ENCODE measurements around the gene STOML3. TPM values are rescaled to one million over a fixed set of nuclear protein-coding genes. Genes with fewer than 3 reads are reported as not detected.

The STOML3 gene
- total and polyA plus RNA-seq, 9 donors, result 0.04 to 0.31 (median 0.19) TPM

DNA sequence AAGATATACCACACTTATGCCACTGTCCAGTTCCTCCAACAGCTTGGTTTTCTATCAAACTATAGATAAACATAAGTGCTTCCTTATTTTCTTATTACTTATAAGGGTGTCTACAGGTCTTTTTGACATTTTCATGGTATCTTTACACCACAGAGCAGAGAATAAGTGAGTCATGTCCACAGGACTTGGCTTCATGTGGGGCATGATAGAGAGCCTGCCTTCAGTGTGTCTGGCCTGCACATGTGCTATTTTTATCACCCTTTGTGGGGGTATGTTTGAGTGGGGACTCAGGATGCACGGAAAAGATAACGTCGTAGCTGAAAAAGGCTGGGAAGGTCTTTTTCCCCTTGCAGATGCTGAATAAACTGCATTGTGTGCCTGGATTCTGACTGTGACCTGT is 8.1 kb upstream of the STOML3 start:
- Histone ChIP-seq H3K9me3 (replicated peaks; ENCODE audit: control insufficient read depth, low read depth, low read length) (no peaks in the 10 kb centered on the region), H3K27me3 (ENCODE audit: control insufficient read depth, insufficient read depth, low read length) (no peaks in the 10 kb centered on the region), H3K4me3 (ENCODE audit: low read length) (no peak overlapping the region), H3K36me3 (ENCODE audit: control insufficient read depth, insufficient read depth, low read length) (no peaks in the 10 kb centered on the region), H3K4me1 (ENCODE audit: control insufficient read depth, insufficient read depth, low read length) (no peaks in the 10 kb centered on the region), H3K27ac (ENCODE audit: low read length) (no peak overlapping the region)
- DNase-seq, result no peak
- WGBS (ENCODE audit: insufficient coverage), result 82% methylated on average over 3 of the region's 3 CpGs

DNA sequence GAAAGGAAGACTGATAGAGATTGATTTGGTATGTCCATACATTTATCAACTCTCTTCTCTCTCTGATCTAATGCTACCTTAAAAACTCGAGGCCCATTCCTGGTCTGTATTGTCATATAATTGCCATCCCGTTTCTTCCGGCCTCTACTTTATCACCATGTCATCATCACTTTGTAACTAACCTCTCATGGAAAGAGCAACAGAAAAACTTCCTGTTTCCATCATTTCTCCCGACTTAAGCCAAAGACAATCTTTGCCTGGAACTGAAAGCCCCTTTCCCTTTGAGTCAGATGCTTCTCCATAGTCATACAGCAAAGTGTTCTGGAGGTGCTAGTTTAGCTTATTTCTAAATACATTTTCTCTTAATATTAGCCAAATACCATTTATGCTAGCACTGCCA is 2.8 kb upstream of the STOML3 start:
- no peaks in the 10 kb centered on the region for H3K9me3 ChIP-seq (replicated peaks; ENCODE audit: control insufficient read depth, low read depth, low read length)
- no peaks in the 10 kb centered on the region for H3K27me3 ChIP-seq (ENCODE audit: control insufficient read depth, insufficient read depth, low read length)
- H3K36me3 ChIP-seq (ENCODE audit: control insufficient read depth, insufficient read depth, low read length), result no peaks in the 10 kb centered on the region
- H3K27ac ChIP-seq (ENCODE audit: low read length), result no peak overlapping the region
- H3K4me3 ChIP-seq (ENCODE audit: low read length), result no peak overlapping the region
- WGBS (ENCODE audit: insufficient coverage), result 42% methylated on average over 3 of the region's 4 CpGs
- no peak for DNase-seq
- no peaks in the 10 kb centered on the region for H3K4me1 ChIP-seq (ENCODE audit: control insufficient read depth, insufficient read depth, low read length)

DNA sequence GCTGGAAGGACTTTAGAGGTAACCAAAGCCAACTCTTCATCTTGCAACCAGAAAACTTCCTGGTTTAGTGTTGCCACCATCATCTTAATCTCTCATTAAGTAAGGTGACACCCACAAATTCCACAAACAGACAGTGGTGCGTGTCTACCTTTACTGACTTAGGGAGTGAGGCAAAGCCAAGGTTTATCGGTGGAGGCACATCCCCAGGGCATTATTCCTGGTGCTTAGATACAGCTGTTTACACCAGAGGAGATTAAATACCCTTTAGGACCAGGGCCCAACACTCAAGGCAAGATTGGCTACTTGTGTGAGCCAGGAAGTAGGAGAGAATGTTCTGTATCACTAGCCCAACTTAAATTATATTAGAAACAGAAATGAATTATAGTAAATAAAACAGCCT is 9.5 kb downstream of the STOML3 start:
- DNase-seq, result peak; percentile 4
- Histone ChIP-seq H3K27me3 (ENCODE audit: control insufficient read depth, insufficient read depth, low read length) (no peaks in the 10 kb centered on the region), H3K4me3 (ENCODE audit: low read length) (no peak overlapping the region), H3K27ac (ENCODE audit: low read length) (peak overlapping the region; percentile 88), H3K4me1 (ENCODE audit: control insufficient read depth, insufficient read depth, low read length) (peaks cover 15% of the 10 kb centered on the region), H3K36me3 (ENCODE audit: control insufficient read depth, insufficient read depth, low read length) (no peaks in the 10 kb centered on the region), H3K9me3 (replicated peaks; ENCODE audit: control insufficient read depth, low read depth, low read length) (peaks cover 3% of the 10 kb centered on the region)
- 80% methylated on average over 1 of the region's 2 CpGs for WGBS (ENCODE audit: insufficient coverage)

DNA sequence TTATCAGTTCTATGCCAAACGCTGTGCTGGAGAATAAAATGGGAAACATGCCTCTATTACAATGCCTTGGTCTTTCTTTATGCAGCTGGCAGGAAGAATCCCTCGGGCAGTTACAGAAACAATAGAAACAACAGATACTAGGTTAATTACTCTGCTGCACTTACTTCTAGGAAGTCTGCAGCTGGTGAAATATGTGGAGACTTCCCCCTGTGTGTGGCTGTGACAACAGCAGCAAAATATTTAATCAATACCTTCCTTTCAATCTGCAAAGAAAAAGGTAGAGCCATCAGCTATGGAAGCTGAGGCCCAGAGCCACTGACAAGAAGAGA is 9.9 kb downstream of the STOML3 start:
- Histone ChIP-seq H3K27ac (ENCODE audit: low read length) (peak overlapping the region; percentile 88), H3K4me3 (ENCODE audit: low read length) (no peak overlapping the region), H3K36me3 (ENCODE audit: control insufficient read depth, insufficient read depth, low read length) (no peaks in the 10 kb centered on the region), H3K9me3 (replicated peaks; ENCODE audit: control insufficient read depth, low read depth, low read length) (peaks cover 3% of the 10 kb centered on the region), H3K4me1 (ENCODE audit: control insufficient read depth, insufficient read depth, low read length) (peaks cover 15% of the 10 kb centered on the region), H3K27me3 (ENCODE audit: control insufficient read depth, insufficient read depth, low read length) (no peaks in the 10 kb centered on the region)
- no CpG with 5 or more reads among the region's 2 CpGs for WGBS (ENCODE audit: insufficient coverage)
- DNase-seq, result peak; percentile 32

DNA sequence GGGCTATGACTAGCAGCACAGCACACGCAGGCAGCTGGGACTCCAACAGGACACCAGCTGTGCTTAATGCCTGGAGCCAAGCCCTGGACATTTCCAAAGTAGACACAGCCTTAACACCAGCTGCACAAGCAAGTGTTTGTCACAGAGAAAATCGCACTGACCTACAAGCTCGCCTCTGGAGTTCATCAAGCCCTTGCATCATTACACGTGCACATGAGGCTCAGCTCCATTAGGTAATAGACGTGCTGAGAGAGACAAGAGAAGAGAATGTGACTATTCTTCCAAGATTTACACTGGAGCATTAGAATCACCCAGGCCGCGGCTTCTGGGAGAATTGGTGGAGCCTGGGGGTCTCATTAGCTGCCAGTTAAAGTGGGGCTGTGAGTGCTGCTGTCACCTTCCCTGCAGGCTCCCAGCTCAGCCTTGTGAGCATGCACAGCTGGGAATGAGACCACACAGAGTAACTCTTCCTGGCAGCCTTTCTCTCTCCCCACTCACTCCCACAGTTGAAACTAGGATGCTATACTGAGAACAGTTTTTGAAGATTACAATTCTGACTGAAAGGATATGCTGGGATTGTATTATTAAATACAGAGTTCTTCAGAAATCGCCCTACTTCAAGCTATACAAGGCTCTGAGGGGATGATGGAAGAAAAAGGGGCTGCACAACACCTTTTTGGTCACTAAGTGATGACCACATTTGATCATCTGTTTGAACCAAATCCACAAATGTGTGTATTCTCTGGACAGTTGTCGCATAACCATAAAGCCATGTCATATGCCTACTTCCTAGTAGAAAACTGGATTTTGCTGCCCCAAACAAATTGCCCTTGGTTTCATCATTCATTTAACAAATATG is 10.5 kb downstream of the STOML3 start:
- peak; percentile 98 for DNase-seq
- H3K9me3 ChIP-seq (replicated peaks; ENCODE audit: control insufficient read depth, low read depth, low read length), result peaks cover 3% of the 10 kb centered on the region
- 33% methylated on average over 2 of the region's 9 CpGs for WGBS (ENCODE audit: insufficient coverage)
- no peaks in the 10 kb centered on the region for H3K36me3 ChIP-seq (ENCODE audit: control insufficient read depth, insufficient read depth, low read length)
- H3K27me3 ChIP-seq (ENCODE audit: control insufficient read depth, insufficient read depth, low read length), result no peaks in the 10 kb centered on the region
- peak overlapping the region; percentile 88 for H3K27ac ChIP-seq (ENCODE audit: low read length)
- H3K4me3 ChIP-seq (ENCODE audit: low read length), result no peak overlapping the region
- peaks cover 15% of the 10 kb centered on the region for H3K4me1 ChIP-seq (ENCODE audit: control insufficient read depth, insufficient read depth, low read length)

DNA sequence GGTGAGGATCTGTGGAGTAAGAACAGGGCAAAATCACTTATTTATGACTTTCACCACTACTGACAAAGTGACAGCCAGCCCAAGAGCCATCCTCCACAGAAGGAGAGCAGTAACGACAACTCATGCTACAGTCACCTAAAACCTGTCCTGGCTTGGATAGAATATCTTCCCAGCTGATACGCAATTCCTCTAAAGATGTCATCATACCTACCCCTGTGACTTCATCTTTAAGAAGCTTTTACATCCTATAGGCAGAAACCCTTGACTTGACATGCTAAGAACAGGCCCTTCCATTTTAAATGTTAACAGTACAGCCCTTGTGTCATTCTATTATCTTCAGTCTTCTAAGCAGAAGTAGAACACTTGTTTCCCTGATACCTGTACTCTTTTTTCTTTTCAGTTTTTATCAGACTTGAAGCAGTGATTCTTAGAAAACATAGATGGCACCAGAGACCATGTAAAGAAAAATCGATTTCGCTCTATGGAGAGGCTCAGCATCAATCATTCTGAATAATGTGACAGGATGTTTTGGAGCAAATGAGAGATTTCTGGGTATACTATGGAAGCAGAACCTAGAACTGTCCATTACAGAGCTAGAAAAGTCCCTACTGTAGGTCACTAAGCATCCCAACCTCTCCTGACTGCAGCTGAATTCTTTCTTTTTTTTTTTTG is 20.1 kb downstream of the STOML3 start:
- DNase-seq, result no peak
- H3K36me3 ChIP-seq (ENCODE audit: control insufficient read depth, insufficient read depth, low read length), result no peaks in the 10 kb centered on the region

DNA sequence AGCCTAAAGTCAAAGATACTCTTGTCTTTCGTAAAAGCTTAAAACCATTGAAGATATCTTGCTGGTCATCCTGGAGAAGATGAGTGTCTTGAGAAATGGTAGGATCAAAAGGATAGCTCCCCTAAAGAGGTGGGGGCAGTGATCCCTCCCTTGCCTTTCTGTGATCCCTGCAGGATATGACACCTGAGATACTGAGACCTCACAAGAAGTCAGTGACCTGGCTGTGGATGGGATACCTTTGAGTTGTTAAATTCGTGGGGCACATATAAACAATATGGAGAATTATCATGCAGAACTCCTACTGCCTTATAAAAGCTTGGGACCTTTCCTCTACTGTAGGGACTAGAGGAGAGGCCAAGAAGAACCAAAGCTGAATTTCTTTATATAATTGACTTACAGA is 21.4 kb downstream of the STOML3 start:
- no CpG with 5 or more reads among the region's 2 CpGs for WGBS (ENCODE audit: insufficient coverage)

More for the DNA sequence above, 20.1 kb downstream of the STOML3 start:
- Histone ChIP-seq H3K4me1 (ENCODE audit: control insufficient read depth, insufficient read depth, low read length) (no peaks in the 10 kb centered on the region), H3K4me3 (ENCODE audit: low read length) (no peak overlapping the region), H3K9me3 (replicated peaks; ENCODE audit: control insufficient read depth, low read depth, low read length) (no peaks in the 10 kb centered on the region), H3K27ac (ENCODE audit: low read length) (no peak overlapping the region), H3K27me3 (ENCODE audit: control insufficient read depth, insufficient read depth, low read length) (no peaks in the 10 kb centered on the region)
- 94% methylated on average over 2 of the region's 4 CpGs for WGBS (ENCODE audit: insufficient coverage)

DNA sequence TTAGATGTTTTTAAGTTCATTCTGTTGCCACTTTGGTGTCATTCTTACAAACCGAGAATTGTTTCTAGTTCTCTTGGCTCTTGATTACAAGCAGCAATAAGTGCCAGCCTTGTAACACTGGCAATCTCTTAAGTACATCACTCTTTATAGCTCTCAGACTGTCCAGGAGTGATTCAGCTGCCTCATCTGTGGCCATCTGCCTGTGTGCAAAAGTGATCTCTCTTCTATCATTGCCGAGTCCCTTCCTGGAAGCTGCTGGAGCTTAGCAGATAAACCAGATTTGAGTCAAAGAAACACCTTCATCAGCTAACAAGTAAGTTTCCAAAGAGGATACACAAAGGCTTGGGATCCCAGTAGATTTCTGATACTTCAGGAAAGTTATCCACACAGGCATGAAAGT is 23.2 kb downstream of the STOML3 start:
- H3K4me3 ChIP-seq (ENCODE audit: low read length), result no peak overlapping the region
- WGBS (ENCODE audit: insufficient coverage), result 70% methylated on average over 2 of the region's 2 CpGs

More for the DNA sequence above, 21.4 kb downstream of the STOML3 start:
- no peaks in the 10 kb centered on the region for H3K27me3 ChIP-seq (ENCODE audit: control insufficient read depth, insufficient read depth, low read length)
- H3K9me3 ChIP-seq (replicated peaks; ENCODE audit: control insufficient read depth, low read depth, low read length), result no peaks in the 10 kb centered on the region
- no peaks in the 10 kb centered on the region for H3K4me1 ChIP-seq (ENCODE audit: control insufficient read depth, insufficient read depth, low read length)
- H3K36me3 ChIP-seq (ENCODE audit: control insufficient read depth, insufficient read depth, low read length), result no peaks in the 10 kb centered on the region
- no peak overlapping the region for H3K4me3 ChIP-seq (ENCODE audit: low read length)
- no peak for DNase-seq
- H3K27ac ChIP-seq (ENCODE audit: low read length), result no peak overlapping the region

DNA sequence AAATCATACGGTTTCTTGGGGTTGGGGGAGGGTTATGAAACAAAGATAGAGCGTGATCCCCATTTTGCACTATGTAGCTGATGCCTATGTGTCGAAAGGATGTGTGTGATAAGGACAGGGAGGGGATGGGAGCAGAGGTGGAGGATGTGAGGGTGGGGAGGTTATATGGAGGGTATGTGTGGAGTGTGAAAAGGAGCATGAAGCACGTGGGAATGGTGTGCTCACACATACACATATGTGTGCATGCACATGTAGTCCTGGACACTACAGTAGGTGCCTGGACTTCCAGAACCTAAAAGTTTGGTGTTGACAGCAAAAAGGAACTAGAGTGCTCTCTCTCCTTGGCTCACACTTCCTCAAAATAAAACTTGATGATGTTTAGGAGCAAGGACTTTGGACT is 25.4 kb downstream of the STOML3 start:
- 88% methylated on average over 4 of the region's 4 CpGs for whole genome bisulfite sequencing (ENCODE audit: insufficient coverage)
- Histone ChIP-seq H3K4me3 (ENCODE audit: low read length) (no peak overlapping the region), H3K27me3 (ENCODE audit: control insufficient read depth, insufficient read depth, low read length) (no peaks in the 10 kb centered on the region), H3K4me1 (ENCODE audit: control insufficient read depth, insufficient read depth, low read length) (no peaks in the 10 kb centered on the region), H3K9me3 (replicated peaks; ENCODE audit: control insufficient read depth, low read depth, low read length) (peaks cover 5% of the 10 kb centered on the region), H3K27ac (ENCODE audit: low read length) (no peak overlapping the region), H3K36me3 (ENCODE audit: control insufficient read depth, insufficient read depth, low read length) (no peaks in the 10 kb centered on the region)
- no peak for DNase-seq

More for the DNA sequence above, 23.2 kb downstream of the STOML3 start:
- Histone ChIP-seq H3K9me3 (replicated peaks; ENCODE audit: control insufficient read depth, low read depth, low read length) (no peaks in the 10 kb centered on the region), H3K36me3 (ENCODE audit: control insufficient read depth, insufficient read depth, low read length) (no peaks in the 10 kb centered on the region), H3K27ac (ENCODE audit: low read length) (no peak overlapping the region), H3K4me1 (ENCODE audit: control insufficient read depth, insufficient read depth, low read length) (no peaks in the 10 kb centered on the region), H3K27me3 (ENCODE audit: control insufficient read depth, insufficient read depth, low read length) (no peaks in the 10 kb centered on the region)
- DNase-seq, result no peak

DNA sequence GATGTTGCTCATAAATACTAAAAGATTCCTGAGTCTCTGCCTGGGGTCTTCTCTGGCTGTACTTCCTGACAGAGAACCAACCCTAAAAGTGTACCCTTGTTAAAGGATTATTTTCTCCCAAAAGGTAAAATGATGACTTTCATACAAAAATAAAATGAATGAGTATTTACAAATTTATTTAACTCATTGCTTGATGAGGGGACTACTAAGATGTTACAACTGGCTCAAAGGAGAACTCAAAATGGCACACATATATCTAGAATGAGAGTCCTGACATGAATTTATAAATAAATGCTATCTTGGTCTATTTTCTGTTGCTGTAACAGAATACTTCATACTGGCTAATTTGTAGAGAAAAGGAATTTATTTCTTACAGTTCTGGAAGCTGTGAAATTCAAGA is 30.5 kb downstream of the STOML3 start:
- no peak overlapping the region for H3K27ac ChIP-seq (ENCODE audit: low read length)
- no peaks in the 10 kb centered on the region for H3K36me3 ChIP-seq (ENCODE audit: control insufficient read depth, insufficient read depth, low read length)
- no peak overlapping the region for H3K4me3 ChIP-seq (ENCODE audit: low read length)
- H3K4me1 ChIP-seq (ENCODE audit: control insufficient read depth, insufficient read depth, low read length), result no peaks in the 10 kb centered on the region
- no peak for DNase-seq
- peaks cover 11% of the 10 kb centered on the region for H3K9me3 ChIP-seq (replicated peaks; ENCODE audit: control insufficient read depth, low read depth, low read length)
- no peaks in the 10 kb centered on the region for H3K27me3 ChIP-seq (ENCODE audit: control insufficient read depth, insufficient read depth, low read length)
